T follicular helper cell (primary cell): ENCODE measurements around the gene WFDC2.

ENCODE experiments used
- DNase-seq: peaks from one replicate; pipeline ENCODE4 v3.0.0-alpha.2; 2020; ENCODE audit warnings: low read depth

Gene WFDC2

DNA sequence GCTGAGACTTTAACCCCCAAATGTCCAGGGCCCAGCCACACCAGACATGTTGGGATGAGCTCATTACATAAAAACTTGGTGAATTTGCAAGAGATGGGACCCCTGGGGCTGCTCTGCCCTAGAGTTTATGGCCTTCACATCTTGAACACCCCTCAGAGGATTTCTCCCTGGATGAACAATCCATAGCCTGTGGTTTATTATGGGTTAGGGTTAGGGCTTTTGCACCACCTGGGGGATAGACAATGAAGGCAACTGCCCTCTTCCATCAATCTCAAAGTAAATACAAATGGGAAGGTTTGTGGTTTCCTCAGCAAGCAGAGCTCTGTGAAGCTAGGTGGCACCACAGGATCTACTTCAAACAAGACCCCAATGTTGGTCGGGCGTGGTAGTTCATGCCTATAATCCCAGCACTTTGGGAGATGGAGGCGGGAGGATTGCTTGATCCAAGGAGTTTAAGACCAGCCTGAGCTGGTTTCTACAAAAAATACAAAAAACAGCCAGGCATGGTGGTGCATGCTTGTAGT lies 28.5 kb downstream of the WFDC2 start:
- DNase-seq, result no peak

DNA sequence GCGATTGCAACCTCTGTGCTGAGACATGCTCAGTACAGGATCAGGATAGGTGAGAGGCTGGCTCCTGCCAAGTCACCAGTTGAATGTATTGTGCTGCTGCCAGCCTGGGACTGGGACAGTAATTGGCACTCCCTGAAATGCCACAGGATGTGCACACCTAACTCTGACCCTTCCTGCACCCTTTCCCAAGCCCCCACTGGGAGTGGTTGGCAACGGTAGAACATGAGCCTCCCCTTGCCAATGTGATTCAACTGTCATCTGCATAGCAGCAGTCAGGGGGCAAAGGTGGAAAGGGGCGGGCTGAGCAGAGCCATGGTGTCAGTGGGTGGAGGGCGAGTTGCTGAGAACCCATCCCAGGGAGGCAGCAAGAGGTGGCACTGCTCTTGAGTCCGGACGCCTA lies 30.5 kb downstream of the WFDC2 start:
- no peak for DNase-seq

DNA sequence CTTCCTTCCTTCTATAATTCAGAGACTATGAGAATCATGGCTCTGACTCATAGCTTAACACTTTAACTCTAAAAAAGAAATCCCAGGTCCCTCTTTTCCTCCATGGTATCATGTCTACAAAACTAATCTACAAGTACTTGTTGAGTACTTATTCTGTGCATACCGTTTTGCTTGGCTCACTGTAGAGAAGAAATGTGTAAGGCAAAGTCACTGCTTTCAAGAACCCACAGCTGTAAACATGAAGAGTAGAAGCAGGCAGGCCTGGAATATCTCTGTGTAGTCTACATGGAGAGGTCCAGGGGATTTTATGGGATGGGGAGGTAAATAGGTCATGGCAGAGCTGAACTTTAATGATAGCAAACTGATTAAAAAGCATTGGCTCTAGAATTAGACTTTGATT lies 32.0 kb downstream of the WFDC2 start:
- no peak for DNase-seq

DNA sequence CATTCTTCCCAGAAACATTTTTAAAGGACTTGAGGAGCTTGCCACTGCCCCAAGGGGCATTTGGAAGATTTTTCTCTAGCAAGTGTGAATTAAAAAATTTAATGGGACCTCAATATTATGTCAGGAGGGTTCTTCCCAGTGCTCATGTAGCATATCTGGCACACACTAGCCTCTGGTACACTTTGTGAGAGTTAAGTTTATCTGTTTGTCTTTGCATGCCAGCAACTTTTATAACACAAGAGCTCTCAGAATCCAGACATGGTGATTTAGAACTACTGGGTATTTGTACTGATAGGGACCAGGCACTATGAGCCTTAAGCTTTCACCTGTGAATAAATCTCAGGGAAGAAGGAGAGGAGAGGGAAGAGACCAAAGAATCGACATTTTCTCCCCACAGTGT lies 33.0 kb downstream of the WFDC2 start:
- DNase-seq, result no peak

DNA sequence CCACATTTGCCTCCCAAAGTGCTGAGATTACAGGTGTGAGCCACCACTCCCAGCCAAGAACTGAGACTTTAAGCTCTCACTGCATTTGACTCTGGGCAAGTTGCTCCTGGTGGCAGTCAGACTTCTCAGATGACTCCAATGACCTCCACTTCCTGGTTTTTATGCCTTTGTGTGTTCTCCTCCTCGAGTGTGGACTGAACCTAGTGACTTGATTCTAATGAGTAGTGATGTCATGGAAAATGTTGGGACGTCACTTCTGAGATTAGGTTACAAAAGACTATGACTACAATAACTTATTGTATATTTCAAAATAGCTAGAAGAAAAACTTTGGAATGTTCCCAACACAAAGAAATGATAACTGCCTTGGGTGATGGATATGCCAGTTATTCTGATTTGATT lies 33.9 kb downstream of the WFDC2 start:
- no peak for DNase-seq

DNA sequence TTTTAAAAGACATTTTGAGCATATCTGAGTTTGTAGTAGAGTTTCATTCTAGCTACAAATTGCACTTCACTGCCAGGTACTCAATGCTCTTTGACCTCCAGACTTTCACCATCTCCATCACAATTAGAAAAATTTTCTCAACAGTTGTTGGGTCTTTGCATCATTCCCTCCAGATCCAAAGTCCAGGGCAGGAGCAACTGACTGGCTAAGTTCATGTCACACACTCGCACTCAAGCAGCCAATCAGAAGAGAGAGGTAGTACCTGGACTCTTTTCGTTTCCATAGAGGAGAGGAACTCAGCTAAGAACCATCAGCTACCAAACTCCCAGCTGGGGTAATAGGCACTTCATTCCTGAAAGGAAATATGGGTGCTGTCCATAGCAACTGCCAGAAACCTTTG lies 36.8 kb downstream of the WFDC2 start:
- DNase-seq, result no peak

DNA sequence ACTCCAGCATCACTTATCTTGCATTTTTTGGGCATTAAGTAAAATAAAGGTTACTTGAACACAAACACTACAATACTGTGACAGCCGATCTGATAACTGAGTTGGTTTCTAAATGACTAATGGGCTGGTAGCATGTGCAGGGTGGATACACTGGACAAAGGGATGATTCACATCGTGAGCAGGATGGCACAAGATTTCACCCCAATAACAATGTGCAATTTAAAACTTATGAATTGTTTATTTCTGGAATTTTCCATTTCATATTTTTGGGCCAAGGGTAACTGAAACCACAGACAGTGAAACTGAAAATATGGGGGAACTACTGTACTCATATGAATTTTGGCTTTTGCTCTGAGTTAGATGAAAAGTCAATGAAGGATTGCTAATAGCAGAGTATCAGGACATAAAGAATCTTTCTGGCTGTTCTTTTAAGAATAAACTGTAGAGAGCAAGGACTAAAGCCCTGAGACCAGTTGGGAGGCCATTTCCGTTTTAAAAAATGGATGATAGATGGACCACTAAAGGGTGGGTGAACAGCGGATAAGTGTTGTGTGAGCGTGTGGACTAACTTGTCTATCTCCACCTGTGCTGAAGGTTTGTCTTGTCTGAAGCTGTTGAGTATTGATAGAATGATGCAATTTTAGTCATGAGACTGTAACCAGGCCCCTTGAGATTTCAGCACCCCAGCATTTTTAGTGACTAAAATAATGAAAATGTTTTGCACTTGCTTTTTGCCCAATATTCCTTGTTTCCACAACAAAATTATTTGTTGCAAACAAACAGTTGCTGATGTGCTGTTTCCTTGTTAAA lies 37.7 kb downstream of the WFDC2 start:
- DNase-seq, result no peak

DNA sequence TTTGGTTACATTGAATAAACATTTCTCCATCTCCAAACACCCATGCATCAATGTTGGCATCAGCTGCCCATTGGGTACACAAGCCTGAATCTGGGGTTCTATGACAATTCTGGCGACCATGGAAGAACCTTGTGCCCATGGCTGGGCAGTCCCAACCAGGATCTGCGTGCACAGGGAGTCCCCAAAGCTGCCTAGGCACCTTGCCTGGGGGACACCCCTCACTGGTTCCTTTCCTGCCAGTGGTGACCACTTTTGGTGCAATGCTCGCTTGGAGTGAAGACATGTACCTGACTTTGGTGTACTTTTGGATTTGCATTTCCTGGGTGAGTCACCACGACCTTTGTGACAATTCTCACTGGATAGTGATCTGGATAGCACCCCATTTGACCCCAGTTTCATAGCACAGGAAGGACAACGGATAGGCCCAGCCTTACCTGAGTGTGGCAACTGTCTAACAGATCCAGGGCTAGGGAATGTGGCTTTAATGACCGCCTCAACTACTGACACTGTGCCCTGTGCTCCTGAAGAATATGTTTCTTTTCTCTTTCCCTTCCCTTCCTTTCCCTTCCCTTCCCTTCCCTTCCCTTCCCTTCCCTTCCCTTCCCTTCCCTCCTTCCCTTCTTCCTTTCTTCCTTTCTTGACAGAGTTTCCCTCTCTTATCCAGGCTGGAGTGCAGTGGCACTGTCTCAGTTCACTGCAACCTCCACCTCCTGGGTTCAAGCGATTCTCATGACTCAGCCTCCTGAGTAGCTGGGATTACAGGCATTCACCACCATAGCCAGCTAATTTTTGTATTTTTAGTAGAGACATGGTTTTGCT lies 38.7 kb downstream of the WFDC2 start:
- DNase-seq, result no peak

DNA sequence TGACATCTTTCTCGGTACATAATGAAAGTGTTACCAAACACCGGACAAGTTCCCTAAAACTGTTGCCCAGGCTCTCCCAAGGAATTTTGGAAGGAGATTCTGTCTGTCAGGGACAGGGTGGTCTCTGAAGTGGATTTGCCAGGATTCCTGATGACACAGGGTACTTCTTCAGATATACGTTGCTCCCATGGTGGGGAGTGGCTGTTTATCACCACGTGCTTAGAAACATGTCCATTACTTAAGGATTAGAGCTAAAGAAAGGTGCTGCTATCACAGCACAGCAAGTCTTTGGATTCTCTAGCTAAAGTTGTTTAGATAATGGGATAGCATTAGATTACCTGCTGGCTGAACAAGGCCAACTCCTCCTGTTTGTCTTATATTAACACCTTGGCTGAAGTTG lies 39.5 kb downstream of the WFDC2 start:
- DNase-seq, result no peak

DNA sequence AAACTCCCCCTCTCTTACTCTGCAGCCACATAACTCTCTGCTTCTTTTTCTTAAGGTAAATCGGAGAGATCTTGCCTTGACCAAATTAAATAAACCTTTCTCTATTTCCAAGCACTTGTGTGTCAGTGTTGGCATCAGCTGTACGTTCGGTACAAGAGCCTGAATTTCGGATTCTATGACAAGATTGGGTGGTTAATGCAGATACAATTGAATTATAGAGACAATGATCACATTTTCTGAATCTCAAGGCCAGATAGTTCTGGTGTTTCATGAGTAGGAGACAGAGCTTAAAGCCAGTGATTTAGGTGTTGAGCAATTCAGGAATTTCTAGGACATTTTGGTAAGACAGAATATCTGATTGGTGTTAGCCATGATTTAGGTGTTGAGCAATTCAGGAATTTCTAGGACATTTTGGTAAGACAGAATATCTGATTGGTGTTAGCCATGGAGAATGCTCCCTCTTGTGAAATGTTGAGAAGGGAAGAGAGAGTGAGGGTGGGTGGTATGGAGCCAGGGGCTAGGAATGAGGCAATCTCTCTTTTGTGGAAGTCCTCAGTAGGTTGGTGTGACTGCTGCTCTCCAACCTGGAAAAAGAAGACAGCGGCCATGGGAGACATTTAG lies 40.8 kb downstream of the WFDC2 start:
- DNase-seq, result no peak

DNA sequence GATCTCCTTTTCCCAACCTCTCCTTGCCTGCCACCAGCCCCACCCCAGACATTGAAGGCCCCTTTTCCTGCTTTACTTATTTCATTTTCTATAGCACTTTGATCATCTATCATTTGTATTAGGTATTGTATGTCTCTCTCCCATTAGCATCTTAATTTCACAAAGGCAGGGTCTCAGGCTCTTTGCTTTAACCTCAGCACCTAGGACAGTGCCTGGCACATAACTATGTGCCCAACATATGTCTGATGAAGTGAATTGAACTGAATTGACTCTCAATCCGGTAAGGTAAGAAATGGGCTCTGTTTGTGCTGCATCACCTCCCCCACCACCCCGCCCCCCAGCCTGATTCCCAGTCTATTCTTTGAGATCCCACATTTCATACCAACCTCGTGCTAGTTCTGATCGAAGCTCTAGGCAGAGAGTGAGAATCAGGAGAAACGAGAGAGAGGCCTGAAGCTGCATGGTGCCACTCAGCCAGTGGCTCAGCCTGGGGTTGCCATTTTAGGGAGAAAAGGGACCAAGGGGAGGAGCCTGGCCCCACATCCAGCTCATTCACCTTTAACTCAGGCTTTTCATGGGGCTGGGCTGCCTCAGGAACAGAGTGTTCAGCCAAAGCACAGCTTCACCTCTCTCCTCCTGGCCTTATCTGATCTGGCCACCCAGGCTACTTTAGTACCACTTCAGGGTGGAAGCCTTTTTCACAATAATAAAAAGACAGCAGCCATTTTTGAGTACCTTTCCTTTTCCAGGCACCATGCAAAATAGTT lies 45.8 kb downstream of the WFDC2 start, which contains the start of gene SPINT3:
TSS of gene SPINT3 (minus strand) at position 476 of the 767 bp plus-strand sequence. CDS start at position 462, 14 bp downstream.
- no peak for DNase-seq

DNA sequence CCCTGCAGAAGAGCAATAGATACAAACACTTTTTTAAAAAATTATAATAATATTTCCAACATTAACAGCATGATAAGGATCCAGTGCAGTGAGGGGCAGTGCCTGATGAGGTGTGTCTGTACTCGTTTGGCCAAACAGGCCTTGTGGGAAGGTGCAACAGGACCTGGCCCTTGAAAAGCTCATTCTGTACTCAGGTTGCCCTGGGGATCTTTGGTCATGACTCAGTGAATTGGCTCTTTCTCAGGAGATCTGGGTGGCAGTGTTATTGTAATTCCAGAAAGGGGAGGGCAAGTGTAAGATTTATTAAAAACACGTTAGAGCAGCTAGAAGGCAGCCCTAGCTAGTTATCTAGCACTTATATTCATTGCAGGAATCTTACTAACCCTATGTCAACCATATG lies 48.7 kb downstream of the WFDC2 start:
- no peak for DNase-seq

DNA sequence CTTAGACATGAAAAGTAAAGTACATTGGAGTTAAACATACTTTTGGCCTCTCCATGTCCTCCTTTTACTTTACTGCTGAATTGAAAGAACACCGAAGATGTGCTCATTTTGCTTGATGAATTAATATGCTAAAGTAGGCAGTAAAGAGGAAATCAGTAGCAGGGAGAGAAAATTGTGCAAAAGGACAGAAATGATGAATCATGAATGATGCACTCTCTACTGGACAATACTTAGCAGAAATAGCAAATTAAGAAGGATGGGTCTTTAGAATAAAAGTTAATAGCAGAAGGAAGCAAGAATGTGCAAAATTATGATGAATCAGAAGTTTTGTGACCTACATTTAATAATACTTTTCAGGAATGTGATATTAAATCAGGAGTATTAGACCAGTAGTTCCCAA lies 54.3 kb downstream of the WFDC2 start:
- no peak for DNase-seq

DNA sequence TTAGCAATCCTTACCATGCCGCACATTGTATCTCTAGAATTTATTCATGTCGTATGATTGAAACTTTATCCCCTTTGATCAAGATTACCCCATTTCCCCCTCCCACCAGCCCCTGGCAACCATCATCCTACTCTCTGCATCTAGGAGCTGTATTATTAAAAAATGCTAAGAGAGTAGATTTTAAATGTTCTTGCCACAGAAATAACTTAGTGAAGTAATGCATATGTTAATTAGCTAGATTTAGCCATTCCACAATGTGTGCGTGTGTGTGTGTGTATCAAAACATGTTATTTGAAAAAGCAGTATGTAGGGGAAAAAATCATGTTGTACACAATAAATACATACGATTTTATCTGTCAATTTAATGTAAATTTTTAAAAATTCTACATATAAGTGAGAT lies 57.7 kb downstream of the WFDC2 start:
- DNase-seq, result no peak
